NCI-H82 (cell line): ENCODE results near the gene TMEM252.

Source experiments
- DNase-seq: peaks from one replicate; lab custom pipeline; 2025; lab: John Stamatoyannopoulos, UW

The TMEM252 gene

GRCh38 chr9:68498816-68499215 lies 41.9 kb downstream of the TMEM252 start:
- no peak for DNase-seq

DNA sequence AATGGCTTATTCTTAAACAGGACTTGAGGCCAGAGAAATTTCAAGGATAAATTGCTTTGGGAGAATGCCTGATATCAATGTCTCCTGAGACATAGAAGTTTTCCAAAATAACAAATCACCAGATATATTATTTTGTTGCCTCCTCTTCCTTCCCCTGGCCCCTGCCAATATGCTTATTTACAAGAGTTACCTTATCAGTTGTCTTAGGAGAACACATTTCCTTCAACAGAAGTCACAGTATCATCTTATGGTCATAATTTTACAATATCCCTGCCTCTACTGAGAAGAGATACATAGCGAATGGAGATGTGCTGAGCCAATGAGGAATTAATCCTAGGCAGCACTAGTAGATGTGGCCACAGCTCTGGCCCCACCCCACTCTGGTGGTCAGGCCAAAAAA lies 43.1 kb downstream of the TMEM252 start:
- no peak for DNase-seq

DNA sequence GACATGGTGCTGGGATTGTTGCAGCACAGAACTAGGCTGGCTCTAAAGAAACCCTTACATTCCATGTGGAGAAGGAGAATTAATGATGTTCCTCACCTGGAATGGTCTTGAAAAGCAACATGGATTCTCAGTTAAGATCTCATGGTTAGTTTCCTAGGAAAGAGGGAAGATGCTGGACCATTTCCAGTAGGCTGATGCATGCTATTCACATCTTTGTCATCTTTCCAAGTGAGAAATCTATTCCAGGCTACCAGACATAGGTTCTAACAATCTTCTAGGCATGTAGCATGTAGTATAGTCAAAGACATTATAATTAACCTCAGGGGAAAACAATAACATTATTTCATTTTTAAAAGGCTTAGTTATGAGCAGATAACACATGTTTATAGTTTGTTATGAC lies 44.3 kb downstream of the TMEM252 start:
- DNase-seq = no peak

DNA sequence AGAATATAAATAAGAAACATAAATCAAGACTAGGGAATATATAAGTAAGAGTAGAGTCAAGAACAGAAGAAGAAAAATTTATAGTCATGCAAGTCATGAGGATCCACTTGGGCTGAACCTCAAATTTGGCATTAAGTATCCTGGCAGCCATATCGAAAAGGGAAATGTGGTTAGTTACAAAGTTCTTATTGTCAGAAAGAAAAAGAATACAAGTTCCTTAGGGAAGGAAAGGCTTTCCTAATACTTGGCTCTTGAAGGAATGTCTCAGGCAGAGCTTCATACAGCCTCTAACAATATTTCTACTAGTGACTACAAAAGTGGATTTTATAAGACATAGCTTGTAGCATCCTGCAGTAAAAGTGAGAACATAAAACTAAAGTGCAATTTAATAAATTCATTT lies 45.4 kb downstream of the TMEM252 start:
- no peak for DNase-seq

DNA sequence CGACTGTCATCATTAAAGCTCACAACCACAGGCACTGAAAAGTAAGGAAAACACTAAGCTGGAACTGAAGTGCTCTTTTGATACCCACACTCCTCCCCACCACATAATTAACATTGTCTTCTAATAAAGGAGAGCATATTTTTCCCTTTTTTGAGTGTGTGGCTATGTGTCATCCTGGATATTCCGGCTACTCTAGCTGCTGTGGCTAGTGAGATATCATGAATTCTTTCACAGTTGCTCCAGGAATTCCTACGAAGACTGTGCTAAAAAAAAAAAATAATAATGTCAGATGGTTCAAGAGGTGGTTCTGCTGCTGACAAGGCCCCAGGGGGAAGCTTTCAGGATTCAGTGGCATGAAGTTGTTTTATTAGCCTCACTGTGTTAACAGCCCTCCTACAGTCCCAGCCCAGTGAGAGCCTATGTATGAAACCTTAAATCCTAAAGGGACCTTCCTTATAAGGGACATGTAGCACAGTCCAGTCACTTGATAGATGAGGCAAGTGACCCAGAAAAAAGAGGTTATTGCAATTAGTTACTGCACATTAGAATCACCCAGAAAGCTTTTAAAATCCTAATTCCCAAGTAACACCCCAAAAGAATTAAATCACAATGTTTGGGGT lies 46.6 kb downstream of the TMEM252 start:
- DNase-seq = no peak

DNA sequence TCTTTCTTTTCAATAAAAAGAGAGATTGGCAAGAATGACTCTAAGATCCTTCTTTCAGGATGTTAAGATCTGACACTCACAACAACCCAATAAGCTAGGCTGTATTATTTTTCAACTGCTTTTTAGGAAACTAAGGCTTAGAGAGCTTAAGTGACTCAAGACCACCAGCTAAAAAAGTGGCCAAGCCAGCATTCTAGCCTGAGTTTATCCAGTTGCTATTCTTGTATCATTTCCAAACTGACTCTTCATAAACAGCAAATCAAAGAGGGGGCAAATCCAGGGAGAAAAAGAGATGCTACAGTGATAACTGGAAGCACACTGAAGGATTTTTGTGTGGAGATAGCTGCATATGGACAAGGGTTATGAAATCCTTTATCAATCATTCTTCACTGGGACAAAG lies 47.1 kb downstream of the TMEM252 start:
- no peak for DNase-seq

GRCh38 chr9:68492806-68493205 lies 47.9 kb downstream of the TMEM252 start:
- DNase-seq = peak; percentile 8

GRCh38 chr9:68489646-68490045 lies 51.0 kb downstream of the TMEM252 start:
- peak; percentile 62 for DNase-seq

GRCh38 chr9:68488126-68488525 lies 52.6 kb downstream of the TMEM252 start:
- no peak for DNase-seq
